CD4-positive, alpha-beta T cell (primary cell): ENCODE data around the gene LLCFC1. TPM values are rescaled to one million over a fixed set of nuclear protein-coding genes. Genes with fewer than 3 reads are reported as not detected.
A peak's percentile ranks its signal among the peaks of the same experiment; 100 is the strongest.

Experiments
- ATAC-seq: fragments of 200-7000 bp; cut with Tn5 transposase; one replicate; pipeline ENCODE4 v1.10.0; 2022; ENCODE audit warnings: mild to moderate bottlenecking; ENCODE audit not compliant: poor library complexity
- CTCF ChIA-PET: fragments of 350-600 bp; sonication (Branson Sonifier 250); formaldehyde crosslinking; loops from one replicate; lab custom pipeline; 2021; ENCODE audit warnings: antibody characterized with exemption, inconsistent platforms; lab: Charles Lee
- POLR2A ChIA-PET: fragments of 350-600 bp; sonication (Branson Sonifier 250); formaldehyde crosslinking; loops from one replicate; lab custom pipeline; 2021; ENCODE audit warnings: antibody characterized with exemption, inconsistent platforms; lab: Charles Lee
- DNase-seq, 14 experiments: peaks; one replicate each; pipeline ENCODE4 v3.0.0-alpha.2; 2013 to 2020; ENCODE audit warnings: mixed read lengths in 2 of 14
- H3K27ac ChIP-seq, 2 donors: one replicate each; pipeline versions ENCODE4 v1.5.1 to v1.7.0; 2013; ENCODE audit warnings: low read length in 2 of 2, low read depth in 1 of 2, mild to moderate bottlenecking in 1 of 2
- H3K27me3 ChIP-seq, 2 experiments: 1 replicate in 1 of 2; 2 replicates in 1 of 2; pipeline versions ENCODE4 v1.6.1 to v1.7.0; 2013; ENCODE audit warnings: low read length in 2 of 2, control low read depth in 1 of 2, mild to moderate bottlenecking in 1 of 2, moderate library complexity in 1 of 2; ENCODE audit not compliant: insufficient read depth in 2 of 2, control insufficient read depth in 1 of 2
- H3K36me3 ChIP-seq: one replicate; pipeline ENCODE4 v1.6.1; 2013; ENCODE audit warnings: low read length, control low read depth; ENCODE audit not compliant: insufficient read depth
- H3K4me1 ChIP-seq: one replicate; pipeline ENCODE4 v1.6.1; 2013; ENCODE audit warnings: low read length, control low read depth; ENCODE audit not compliant: insufficient read depth
- H3K4me3 ChIP-seq: one replicate; pipeline ENCODE4 v1.5.1; 2013; ENCODE audit warnings: mild to moderate bottlenecking, low read length, moderate library complexity
- H3K9me3 ChIP-seq, 2 experiments: 1 replicate in 1 of 2; 2 replicates in 1 of 2; pipeline versions ENCODE4 v1.6.1 to v1.7.0; 2013; ENCODE audit warnings: low read length in 2 of 2, mild to moderate bottlenecking in 2 of 2, control low read depth in 1 of 2, moderate library complexity in 1 of 2; ENCODE audit not compliant: control insufficient read depth in 1 of 2, insufficient read depth in 1 of 2
- H3K27ac Mint-ChIP-seq: one replicate; pipeline ENCODE4 v1.8.0; 2020; ENCODE audit warnings: mixed read lengths
- H3K27me3 Mint-ChIP-seq: one replicate; pipeline ENCODE4 v1.8.0; 2021; ENCODE audit warnings: mixed read lengths
- H3K36me3 Mint-ChIP-seq: one replicate; pipeline ENCODE4 v1.8.0; 2021; ENCODE audit warnings: low read depth, mixed read lengths
- H3K4me1 Mint-ChIP-seq: one replicate; pipeline ENCODE4 v1.8.0; 2021; ENCODE audit warnings: low read depth, mixed read lengths
- H3K4me3 Mint-ChIP-seq: one replicate; pipeline ENCODE4 v1.8.0; 2020; ENCODE audit warnings: mild to moderate bottlenecking, mixed read lengths
- H3K9me3 Mint-ChIP-seq: one replicate; pipeline ENCODE4 v1.8.0; 2020; ENCODE audit warnings: mixed read lengths
- CTCF ChIP-seq: fragments of 200-600 bp; IDR thresholded peaks from one replicate; pipeline ENCODE4 v1.8.0; 2022; ENCODE audit warnings: antibody characterized with exemption, mild to moderate bottlenecking
- intact Hi-C, 2 experiments: fragments of 100-400 bp; cut with DNase I in 1 of 2; cut with micrococcal nuclease in 1 of 2; formaldehyde crosslinking; loops; one replicate each; pipeline versions ENCODE4 v1.15.1 to v1.9.0; 2023 to 2025; cut with DNase I, micrococcal nuclease
- total RNA-seq, 174 experiments: library from RNA in 2 of 174; stranded (reverse) in 2 of 174; gene quantifications; one replicate each; pipeline ENCODE4 v1.2.3 and lab custom pipeline; 2021 to 2026

LLCFC1 gene
- total RNA-seq, 2 experiments from 2014 or later: not detected

GRCh38 chr7:142906643-142907042, 32.6 kb upstream of the LLCFC1 start:
- ChIA-PET POLR2A (no interaction called here), CTCF (no interaction called here)
- Histone ChIP-seq H3K9me3 (no peaks in the 10 kb centered on the region), H3K4me3 (no peak overlapping the region), H3K4me1 (peaks cover 2% of the 10 kb centered on the region), H3K36me3 (no peaks in the 10 kb centered on the region), H3K27ac (no peak overlapping the region), H3K27me3 (peaks cover 5 to 10% of the 10 kb centered on the region in 2 experiments)
- DNase-seq (no peak), ATAC-seq (no peak)
- no peaks in the 10 kb centered on the region for H3K4me1 Mint-ChIP-seq
- H3K4me3 Mint-ChIP-seq: no peak overlapping the region
- H3K36me3 Mint-ChIP-seq: no peaks in the 10 kb centered on the region
- no peak overlapping the region for H3K27ac Mint-ChIP-seq
- no peaks in the 10 kb centered on the region for H3K9me3 Mint-ChIP-seq
- intact Hi-C loops: no loop called here
- TF ChIP-seq CTCF: no peak
- peaks cover 37% of the 10 kb centered on the region for H3K27me3 Mint-ChIP-seq

GRCh38 chr7:142908290-142908689, 31.0 kb upstream of the LLCFC1 start:
- intact Hi-C loops: no loop called here
- ATAC-seq (no peak), DNase-seq (no peak)
- no peak overlapping the region for H3K4me3 Mint-ChIP-seq
- peaks cover 52% of the 10 kb centered on the region for H3K27me3 Mint-ChIP-seq
- ChIA-PET CTCF (no interaction called here), POLR2A (no interaction called here)
- H3K4me1 Mint-ChIP-seq: no peaks in the 10 kb centered on the region
- Histone ChIP-seq H3K36me3 (no peaks in the 10 kb centered on the region), H3K4me3 (no peak overlapping the region), H3K4me1 (peaks cover 2% of the 10 kb centered on the region), H3K27ac (no peak overlapping the region), H3K27me3 (peaks cover 5 to 13% of the 10 kb centered on the region in 2 experiments), H3K9me3 (no peaks in the 10 kb centered on the region)
- no peak for TF ChIP-seq CTCF
- no peak overlapping the region for H3K27ac Mint-ChIP-seq
- H3K36me3 Mint-ChIP-seq: no peaks in the 10 kb centered on the region
- no peaks in the 10 kb centered on the region for H3K9me3 Mint-ChIP-seq

- Mint-ChIP-seq H3K4me1 (no peaks in the 10 kb centered on the region), H3K4me3 (no peak overlapping the region), H3K27me3 (peaks cover 54% of the 10 kb centered on the region), H3K36me3 (no peaks in the 10 kb centered on the region), H3K27ac (no peak overlapping the region), H3K9me3 (no peaks in the 10 kb centered on the region)
- Histone ChIP-seq H3K9me3 (no peaks in the 10 kb centered on the region), H3K4me1 (peaks cover 2% of the 10 kb centered on the region), H3K36me3 (no peaks in the 10 kb centered on the region), H3K27me3 (peaks cover 5 to 13% of the 10 kb centered on the region in 2 experiments), H3K27ac (no peak overlapping the region), H3K4me3 (no peak overlapping the region)
- POLR2A ChIA-PET: no interaction called here
- ATAC-seq: no peak
- DNase-seq: peak in 2 of 14 experiments; percentile 21 to 37
- CTCF ChIA-PET: no interaction called here
- TF ChIP-seq CTCF: no peak
- intact Hi-C loops: no loop called here
These were observed 30.1 kb upstream of the LLCFC1 start for GRCh38 chr7:142908921-142909890.
